Measurements from ENCODE around the gene SRRD. TPM values are rescaled to one million over a fixed set of nuclear protein-coding genes. Genes with fewer than 3 reads are reported as not detected.

The SRRD gene
- total and polyA plus RNA-seq, 2 of the 13 experiments (the other 11 are each of a cell fraction or from before 2014, with no cell fraction given), result 22.8 to 36.6 TPM

GRCh38 chr22:26460202-26460601, 23.5 kb upstream of the SRRD start:
- FAIRE-seq (no peak), ATAC-seq (no peak), DNase-seq (ENCODE audit: low spot score) (no peak)
- no TSS peak for BruUV-seq (replicated peaks)
- no peak overlapping the region for H3K4me3 ChIP-seq (replicated peaks in 1 of 3; ENCODE audit: insufficient read depth in 1 of 3, low read depth in 2 of 3, low read length in 3 of 3)
- no peaks in the 10 kb centered on the region for H3K79me2 ChIP-seq (ENCODE audit: insufficient read depth, low read length)
- H3K36me3 ChIP-seq (replicated peaks in 1 of 2; ENCODE audit: control insufficient read depth in 1 of 2, insufficient read depth in 2 of 2, low read length in 2 of 2), result peaks cover 32 to 62% of the 10 kb centered on the region in 2 experiments
- ChIA-PET POLR2A (no interaction called here), CTCF (ENCODE audit: low intra/inter-chr PET ratio, low total read pairs) (interaction anchor here (2.5 kb wide), 1 partner anchor 96 kb away, joined by 16 read pairs; no protein-coding TSS in a partner anchor)
- peaks cover 6% of the 10 kb centered on the region for H4K20me1 ChIP-seq (ENCODE audit: insufficient read depth, low read length)
- no peak overlapping the region for H3K4me2 ChIP-seq (ENCODE audit: low read depth, low read length)
- H3K27ac ChIP-seq (ENCODE audit: extremely low read length, insufficient read depth, low read length), result no peak overlapping the region
- TF ChIP-seq POLR2AphosphoS5 (IDR thresholded peaks at IDR 0.05; ENCODE audit: low read depth, low read length) (no peak), DMAP1 (CRISPR knock-in tag; IDR thresholded peaks at IDR 0.05) (no peak), RBM22 (optimal IDR thresholded peaks at IDR 0.05; ENCODE audit: low read length) (no peak), NCOA5 (CRISPR knock-in tag; IDR thresholded peaks at IDR 0.05) (no peak), HNF1B (CRISPR knock-in tag; IDR thresholded peaks at IDR 0.05) (no peak), WIZ (CRISPR knock-in tag; IDR thresholded peaks at IDR 0.05) (no peak)
- no peaks in the 10 kb centered on the region for H3K9me3 ChIP-seq (ENCODE audit: low read length)
- no peaks in the 10 kb centered on the region for H3K27me3 ChIP-seq (ENCODE audit: control insufficient read depth in 1 of 2, insufficient read depth in 2 of 2, low read length in 2 of 2)
- intact Hi-C loops (cut with micrococcal nuclease; ENCODE audit: unreplicated experiment) (no loop called here), in situ Hi-C loops (cut with HindIII; ENCODE audit: extremely low pct_ligation_motif_present, low pct_unique_long_range_greater_than_20kb) (loop anchor here (5.0 kb wide), 1 partner anchor 93 kb away; no protein-coding TSS in a partner anchor)
- no peak overlapping the region for H3K9ac ChIP-seq (ENCODE audit: insufficient read depth, low read depth, low read length)
- WGBS (ENCODE audit: low lambda C conversion rate), result 100% methylated on average over 6 of the region's 6 CpGs
- H3K4me1 ChIP-seq (ENCODE audit: insufficient read depth, low read length), result peaks cover 16% of the 10 kb centered on the region
- H2AFZ ChIP-seq (ENCODE audit: low read length), result no peak overlapping the region

GRCh38 chr22:26461188-26461810, 22.4 kb upstream of the SRRD start:
- ChIA-PET CTCF (ENCODE audit: low intra/inter-chr PET ratio, low total read pairs) (interaction anchor here (0.7 to 2.5 kb wide), 3 partner anchors 62 to 97 kb away, joined by 4 to 16 read pairs (median 8); no protein-coding TSS in a partner anchor), POLR2A (interaction anchor here (1.0 to 2.5 kb wide), 2 partner anchors 13 to 22 kb away, joined by 3 to 10 read pairs; partner anchors contain the start of genes HPS4 and SRRD)
- Histone ChIP-seq H2AFZ (ENCODE audit: low read length) (no peak overlapping the region), H3K27ac (ENCODE audit: extremely low read length, insufficient read depth, low read length) (no peak overlapping the region), H3K4me2 (ENCODE audit: low read depth, low read length) (no peak overlapping the region), H3K9ac (ENCODE audit: insufficient read depth, low read depth, low read length) (no peak overlapping the region), H3K27me3 (ENCODE audit: control insufficient read depth in 1 of 2, insufficient read depth in 2 of 2, low read length in 2 of 2) (no peaks in the 10 kb centered on the region), H3K4me3 (replicated peaks in 1 of 3; ENCODE audit: insufficient read depth in 1 of 3, low read depth in 2 of 3, low read length in 3 of 3) (no peak overlapping the region), H3K79me2 (ENCODE audit: insufficient read depth, low read length) (no peaks in the 10 kb centered on the region), H3K4me1 (ENCODE audit: insufficient read depth, low read length) (peaks cover 16% of the 10 kb centered on the region), H3K9me3 (ENCODE audit: low read length) (no peaks in the 10 kb centered on the region), H3K36me3 (replicated peaks in 1 of 2; ENCODE audit: control insufficient read depth in 1 of 2, insufficient read depth in 2 of 2, low read length in 2 of 2) (peaks cover 38 to 67% of the 10 kb centered on the region in 2 experiments), H4K20me1 (ENCODE audit: insufficient read depth, low read length) (peaks cover 4% of the 10 kb centered on the region)
- DNase-seq (ENCODE audit: low spot score) (peak; percentile 24), ATAC-seq (peak; percentile 89), FAIRE-seq (peak; percentile 70)
- WGBS (ENCODE audit: low lambda C conversion rate), result 36% methylated on average over 3 of the region's 3 CpGs
- BruUV-seq (replicated peaks), result no TSS peak
- intact Hi-C loops (cut with micrococcal nuclease; ENCODE audit: unreplicated experiment), result loop anchor here (1.0 kb wide), 2 partner anchors 63 to 97 kb away; no protein-coding TSS in a partner anchor
- in situ Hi-C loops (cut with HindIII; ENCODE audit: extremely low pct_ligation_motif_present, low pct_unique_long_range_greater_than_20kb), result loop anchor here (5.0 kb wide), 1 partner anchor 94 kb away; no protein-coding TSS in a partner anchor
- no peak for TF ChIP-seq JARID2 (CRISPR knock-in tag; IDR thresholded peaks at IDR 0.05; ENCODE audit: insufficient replicate concordance)
- peak; percentile 64 for TF ChIP-seq SMC3 (IDR thresholded peaks at IDR 0.05; ENCODE audit: low read length)
- TF ChIP-seq SKI (IDR thresholded peaks at IDR 0.05; ENCODE audit: partially characterized antibody), result no peak
- TF ChIP-seq RAD21 (CRISPR knock-in tag; IDR thresholded peaks at IDR 0.05), result 0 out of 2 replicates have a peak, but pooled peaks have one; percentile 15
